ENCODE results near the gene MAN1B1. TPM values are rescaled to one million over a fixed set of nuclear protein-coding genes. Genes with fewer than 3 reads are reported as not detected.

The MAN1B1 gene
- total and polyA plus RNA-seq, 4 experiments from 2014 or later, result 35.4 to 71.0 (median 50.4) TPM

DNA sequence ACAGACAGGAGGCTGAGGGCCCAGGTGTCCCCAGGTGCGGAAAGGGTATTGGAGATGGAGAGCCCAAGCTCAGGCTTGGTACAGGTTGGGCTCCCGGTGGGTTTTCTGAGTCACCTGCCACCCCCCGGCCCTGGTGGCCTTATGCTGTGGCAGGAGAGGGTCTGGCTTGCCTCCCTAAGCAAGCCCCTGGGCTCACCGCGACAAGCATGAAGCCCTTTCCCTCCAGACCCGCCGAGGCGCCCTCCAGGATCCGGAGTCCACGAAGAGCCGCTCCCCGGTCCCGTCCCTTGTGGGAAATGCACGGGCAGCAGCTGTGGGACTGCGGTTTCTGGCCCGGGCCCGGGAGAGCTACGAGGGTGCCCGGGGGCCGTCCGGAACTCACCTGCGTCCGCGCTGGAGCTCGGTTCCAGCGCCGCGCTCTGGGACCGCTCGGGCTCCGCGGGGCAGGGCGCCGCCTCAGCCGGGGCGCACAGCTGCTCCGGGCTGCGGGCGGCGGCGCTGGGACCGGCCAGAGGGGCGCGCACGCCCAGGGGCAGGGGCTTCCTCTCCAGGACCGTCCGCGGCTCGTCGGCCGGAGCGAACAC is 17.2 kb upstream of the MAN1B1 start:
- H3K9me3 ChIP-seq (ENCODE audit: control insufficient read depth in 1 of 2, low read length in 2 of 2), result no peaks in the 10 kb centered on the region
- peaks cover 0 to 4% of the 10 kb centered on the region in 2 donors for H3K27me3 Mint-ChIP-seq
- no peaks in the 10 kb centered on the region for H3K36me3 ChIP-seq (ENCODE audit: insufficient read depth, low read length)
- H3K27me3 ChIP-seq (ENCODE audit: insufficient read depth, low read length), result no peaks in the 10 kb centered on the region
- peak overlapping the region in 1 of 8 donors; percentile 31 for H3K4me3 Mint-ChIP-seq
- intact Hi-C loops (cut with micrococcal nuclease), result loop anchor here (1.0 kb wide), 1 partner anchor 17 kb away; the partner anchor contains the start of gene MAN1B1
- H3K4me1 ChIP-seq (ENCODE audit: insufficient read depth, low read length), result peaks cover 21% of the 10 kb centered on the region
- no peak overlapping the region for H3K27ac ChIP-seq (ENCODE audit: low read depth, low read length)
- no peak overlapping the region for H3K27ac Mint-ChIP-seq
- peak in 1 of 5 donors; percentile 32 for DNase-seq
- no peak overlapping the region for H3K4me3 ChIP-seq (ENCODE audit: low read length in 2 of 2)
- CTCF ChIA-PET (ENCODE audit: partially characterized antibody), result interaction anchor here (1.4 to 3.4 kb wide), 5 partner anchors 12 to 43 kb away, joined by 4 to 15 read pairs (median 6); partner anchors contain the start of gene NPDC1
- no peaks in the 10 kb centered on the region for H3K36me3 Mint-ChIP-seq
- H3K9me3 Mint-ChIP-seq, result no peaks in the 10 kb centered on the region
- peaks cover 4 to 17% (median 11%) of the 10 kb centered on the region in 4 donors for H3K4me1 Mint-ChIP-seq
- POLR2A ChIA-PET (ENCODE audit: partially characterized antibody), result interaction anchor here (0.9 to 5.3 kb wide), 15 partner anchors 11 to 171 kb away, joined by 3 to 66 read pairs (median 4); partner anchors contain the start of genes FUT7, MAN1B1, SSNA1 and TUBB4B

DNA sequence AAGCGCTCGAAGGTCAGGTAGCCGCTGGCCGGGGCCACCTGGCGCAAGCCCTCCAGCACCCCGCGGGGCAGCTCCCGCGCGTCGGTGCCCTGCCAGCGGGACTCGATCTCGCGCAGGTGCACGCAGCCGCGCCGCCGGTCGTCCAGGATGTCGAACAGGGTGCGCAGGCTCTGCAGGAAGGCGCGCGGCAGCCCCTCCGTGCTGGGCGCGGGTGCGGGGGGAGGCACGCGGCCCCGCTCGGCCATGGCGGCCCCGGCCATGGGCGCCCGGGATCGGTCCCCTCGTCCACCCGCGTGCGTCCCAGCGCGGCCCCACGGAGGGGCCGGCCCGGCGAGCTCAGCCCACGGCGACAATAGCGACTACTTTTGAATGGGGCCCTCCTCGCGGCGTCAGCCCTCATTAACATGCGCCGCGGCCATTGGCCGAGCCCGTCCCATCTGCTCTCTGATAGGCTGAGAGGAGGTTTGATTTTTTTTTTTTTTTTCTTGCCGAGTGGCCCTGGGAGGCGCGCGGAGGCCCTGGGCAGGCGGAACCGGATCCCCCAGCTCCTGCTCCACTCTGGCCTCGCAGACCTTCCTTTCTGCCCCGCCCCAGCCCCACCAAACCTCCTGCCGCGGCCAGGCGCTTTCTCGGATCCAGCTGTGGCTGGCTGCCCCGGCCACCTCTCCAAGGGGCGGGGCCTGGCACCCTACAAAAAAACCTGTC is 16.4 kb upstream of the MAN1B1 start, which contains the start of gene SAPCD2:
SAPCD2 (minus strand) TSS at position 357 of the 705 bp plus-strand sequence; CDS start at position 260, 97 bp downstream.
- H3K4me1 ChIP-seq (ENCODE audit: insufficient read depth, low read length), result peaks cover 21% of the 10 kb centered on the region
- Mint-ChIP-seq H3K4me1 (peaks cover 4 to 17% (median 11%) of the 10 kb centered on the region in 4 donors), H3K27ac (peak within 1 kb of the TSS in 5 of 7 donors; percentile 47 to 91 (median 82)), H3K36me3 (no peaks in the 10 kb centered on the region), H3K27me3 (peaks cover 0 to 4% of the 10 kb centered on the region in 2 donors), H3K9me3 (no peaks in the 10 kb centered on the region), H3K4me3 (peak within 1 kb of the TSS; percentile 59 to 86 (median 75))
- H3K36me3 ChIP-seq (ENCODE audit: insufficient read depth, low read length), result no peaks in the 10 kb centered on the region
- no peaks in the 10 kb centered on the region for H3K27me3 ChIP-seq (ENCODE audit: insufficient read depth, low read length)
- intact Hi-C loops (cut with micrococcal nuclease), result loop anchor here (1.0 kb wide), 1 partner anchor 16 kb away; the partner anchor contains the start of gene MAN1B1
- H3K4me3 ChIP-seq (ENCODE audit: low read length in 2 of 2), result peak within 1 kb of the TSS in 1 of 2 donors; percentile 57
- peak; percentile 86 to 91 (median 87) for DNase-seq
- CTCF ChIA-PET (ENCODE audit: partially characterized antibody), result interaction anchor here (0.7 to 3.4 kb wide), 8 partner anchors 12 to 193 kb away, joined by 3 to 15 read pairs (median 4); partner anchors contain the start of genes MAN1B1 and NPDC1
- POLR2A ChIA-PET (ENCODE audit: partially characterized antibody), result interaction anchor here (0.6 to 5.3 kb wide), 20 partner anchors 9 to 270 kb away, joined by 3 to 66 read pairs (median 4); partner anchors contain the start of genes FUT7, MAN1B1, PAXX and SSNA1
- H3K27ac ChIP-seq (ENCODE audit: low read depth, low read length), result no peak within 1 kb of the TSS
- no peaks in the 10 kb centered on the region for H3K9me3 ChIP-seq (ENCODE audit: control insufficient read depth in 1 of 2, low read length in 2 of 2)

DNA sequence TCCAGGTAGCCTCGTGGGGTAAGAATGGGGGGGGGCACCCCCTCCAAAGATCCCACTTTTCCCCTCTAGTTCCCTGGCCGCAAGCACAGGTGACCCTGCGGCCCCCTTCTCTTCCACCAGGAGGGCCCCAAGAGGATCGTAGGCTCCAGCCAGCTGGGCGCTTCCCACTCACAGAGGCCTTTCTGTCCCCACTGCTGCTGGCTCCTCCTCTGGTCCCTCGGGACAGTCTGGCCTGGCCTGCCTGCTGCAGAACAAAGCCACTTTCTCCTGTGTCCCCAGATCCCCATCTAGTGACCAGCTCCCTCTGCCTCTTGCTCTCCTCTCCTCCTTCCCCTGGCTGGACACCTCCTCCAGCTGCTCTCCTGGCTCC is 15.9 kb upstream of the MAN1B1 start:
- Histone ChIP-seq H3K4me1 (ENCODE audit: insufficient read depth, low read length) (peaks cover 21% of the 10 kb centered on the region), H3K36me3 (ENCODE audit: insufficient read depth, low read length) (no peaks in the 10 kb centered on the region), H3K9me3 (ENCODE audit: control insufficient read depth in 1 of 2, low read length in 2 of 2) (no peaks in the 10 kb centered on the region), H3K4me3 (ENCODE audit: low read length in 2 of 2) (peak overlapping the region in 1 of 2 donors; percentile 57), H3K27ac (ENCODE audit: low read depth, low read length) (no peak overlapping the region), H3K27me3 (ENCODE audit: insufficient read depth, low read length) (no peaks in the 10 kb centered on the region)
- Mint-ChIP-seq H3K27me3 (peaks cover 0 to 4% of the 10 kb centered on the region in 2 donors), H3K27ac (peak overlapping the region in 5 of 7 donors; percentile 47 to 91 (median 82)), H3K4me1 (peaks cover 4 to 17% (median 11%) of the 10 kb centered on the region in 4 donors), H3K36me3 (no peaks in the 10 kb centered on the region), H3K9me3 (no peaks in the 10 kb centered on the region), H3K4me3 (peak overlapping the region; percentile 59 to 86 (median 75))
- intact Hi-C loops (cut with micrococcal nuclease), result loop anchor here (1.0 kb wide), 1 partner anchor 15 kb away; the partner anchor contains the start of gene MAN1B1
- CTCF ChIA-PET (ENCODE audit: partially characterized antibody), result interaction anchor here (0.7 to 3.4 kb wide), 7 partner anchors 7 to 194 kb away, joined by 3 to 15 read pairs (median 4); partner anchors contain the start of genes MAN1B1 and NPDC1
- DNase-seq, result no peak
- POLR2A ChIA-PET (ENCODE audit: partially characterized antibody), result interaction anchor here (0.6 to 5.3 kb wide), 16 partner anchors 9 to 271 kb away, joined by 3 to 66 read pairs (median 4); partner anchors contain the start of genes FUT7, MAN1B1, PAXX and SSNA1

DNA sequence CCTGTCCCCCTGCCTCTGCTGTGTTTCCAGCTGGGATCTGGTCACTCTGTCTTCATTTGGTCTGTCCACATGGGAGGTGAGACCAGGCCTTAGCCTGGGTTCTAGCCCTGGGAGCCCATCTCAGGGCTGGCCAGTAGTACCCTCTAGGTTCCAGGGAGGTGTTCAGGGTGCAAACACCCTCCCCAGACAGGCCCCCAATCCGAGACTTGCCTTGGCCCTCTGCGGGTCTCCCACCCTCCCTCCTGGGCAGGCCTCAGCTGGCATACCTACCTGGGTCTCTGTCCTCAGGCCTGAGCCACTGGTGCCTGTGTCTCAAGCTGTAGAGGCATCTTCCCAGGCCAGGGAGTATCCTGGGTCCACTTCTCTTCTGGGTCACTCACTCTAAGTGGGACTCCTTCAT is 15.5 kb upstream of the MAN1B1 start:
- Mint-ChIP-seq H3K9me3 (no peaks in the 10 kb centered on the region), H3K4me1 (peaks cover 4 to 17% (median 11%) of the 10 kb centered on the region in 4 donors), H3K27me3 (peaks cover 0 to 4% of the 10 kb centered on the region in 2 donors), H3K27ac (peak overlapping the region in 6 of 7 donors; percentile 36 to 91 (median 82)), H3K4me3 (peak overlapping the region; percentile 59 to 86 (median 71)), H3K36me3 (no peaks in the 10 kb centered on the region)
- no peak overlapping the region for H3K27ac ChIP-seq (ENCODE audit: low read depth, low read length)
- no peaks in the 10 kb centered on the region for H3K9me3 ChIP-seq (ENCODE audit: control insufficient read depth in 1 of 2, low read length in 2 of 2)
- no peaks in the 10 kb centered on the region for H3K36me3 ChIP-seq (ENCODE audit: insufficient read depth, low read length)
- H3K4me3 ChIP-seq (ENCODE audit: low read length in 2 of 2), result no peak overlapping the region
- intact Hi-C loops (cut with micrococcal nuclease), result no loop called here
- POLR2A ChIA-PET (ENCODE audit: partially characterized antibody), result interaction anchor here (1.0 to 5.3 kb wide), 9 partner anchors 8 to 169 kb away, joined by 3 to 66 read pairs (median 5); partner anchors contain the start of genes MAN1B1, PAXX and TUBB4B
- H3K27me3 ChIP-seq (ENCODE audit: insufficient read depth, low read length), result no peaks in the 10 kb centered on the region
- DNase-seq, result no peak
- peaks cover 21% of the 10 kb centered on the region for H3K4me1 ChIP-seq (ENCODE audit: insufficient read depth, low read length)
- CTCF ChIA-PET (ENCODE audit: partially characterized antibody), result interaction anchor here (1.2 to 3.4 kb wide), 8 partner anchors 8 to 284 kb away, joined by 3 to 15 read pairs (median 4); partner anchors contain the start of genes MAN1B1 and NPDC1

DNA sequence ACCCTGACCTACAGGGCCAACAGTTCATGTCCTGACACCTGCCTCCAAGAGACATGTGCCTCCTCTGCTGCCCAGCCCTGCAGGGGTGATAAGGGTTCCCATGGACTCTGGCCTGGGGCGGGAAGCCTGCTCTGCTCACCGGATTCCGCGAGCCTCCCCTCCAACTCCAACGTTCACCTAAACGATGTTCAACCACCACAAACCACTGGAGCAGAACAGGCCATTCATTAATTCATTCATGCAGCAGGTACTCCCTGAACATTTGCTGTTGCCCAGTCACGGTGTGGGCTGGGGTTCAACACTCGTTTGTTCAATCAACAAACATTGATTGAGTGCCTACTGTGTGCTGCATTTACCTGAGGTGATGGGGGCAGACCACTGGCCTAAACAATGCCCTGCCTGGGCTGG is 12.8 kb upstream of the MAN1B1 start:
- Mint-ChIP-seq H3K27me3 (no peaks in the 10 kb centered on the region), H3K36me3 (no peaks in the 10 kb centered on the region), H3K27ac (peak overlapping the region in 1 of 7 donors; percentile 64), H3K4me3 (peak overlapping the region in 2 of 8 donors; percentile 0 to 25), H3K9me3 (no peaks in the 10 kb centered on the region), H3K4me1 (peaks cover 0 to 13% (median 7%) of the 10 kb centered on the region in 4 donors)
- Histone ChIP-seq H3K4me1 (ENCODE audit: insufficient read depth, low read length) (peaks cover 21% of the 10 kb centered on the region), H3K27me3 (ENCODE audit: insufficient read depth, low read length) (no peaks in the 10 kb centered on the region), H3K9me3 (ENCODE audit: control insufficient read depth in 1 of 2, low read length in 2 of 2) (no peaks in the 10 kb centered on the region), H3K4me3 (ENCODE audit: low read length in 2 of 2) (no peak overlapping the region), H3K27ac (ENCODE audit: low read depth, low read length) (no peak overlapping the region), H3K36me3 (ENCODE audit: insufficient read depth, low read length) (no peaks in the 10 kb centered on the region)
- DNase-seq, result peak in 1 of 5 donors; percentile 23
- ChIA-PET CTCF (ENCODE audit: partially characterized antibody) (interaction anchor here (1.0 kb wide), 1 partner anchor 8 kb away, joined by 3 read pairs; no protein-coding TSS in a partner anchor), POLR2A (ENCODE audit: partially characterized antibody) (no interaction called here)
- intact Hi-C loops (cut with micrococcal nuclease), result no loop called here

DNA sequence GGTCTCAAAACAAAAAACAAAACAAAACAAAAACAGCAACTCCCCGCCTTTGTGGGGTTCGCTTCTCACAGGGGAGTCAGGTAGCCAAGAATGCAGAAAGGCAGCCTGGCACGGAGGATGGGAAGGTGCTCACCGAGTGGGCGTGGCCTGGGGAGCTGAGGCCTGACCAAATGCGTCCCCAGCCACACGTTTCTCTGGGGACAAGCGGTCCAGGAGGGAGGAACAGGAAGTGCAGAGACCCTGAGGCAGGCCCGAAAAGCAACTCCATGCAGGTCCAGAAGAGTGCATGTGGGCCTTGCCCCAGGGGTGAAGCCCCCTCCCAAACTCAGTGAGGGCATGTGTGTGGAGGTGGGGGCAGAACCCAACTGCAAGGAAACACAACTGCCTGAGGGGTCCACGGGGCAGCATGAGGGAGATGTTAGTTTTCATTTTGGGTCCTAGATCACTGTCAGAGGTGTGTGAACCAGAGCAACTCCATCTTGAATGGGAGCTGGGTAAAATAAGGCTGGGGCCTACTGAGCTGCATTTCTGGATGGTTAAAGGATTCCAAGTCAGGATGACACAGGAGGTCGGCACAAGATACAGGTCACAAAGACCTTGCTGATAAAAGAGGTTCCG is 12.0 kb upstream of the MAN1B1 start:
- H3K27me3 ChIP-seq (ENCODE audit: insufficient read depth, low read length), result no peaks in the 10 kb centered on the region
- no peaks in the 10 kb centered on the region for H3K36me3 ChIP-seq (ENCODE audit: insufficient read depth, low read length)
- H3K27ac ChIP-seq (ENCODE audit: low read depth, low read length), result no peak overlapping the region
- Mint-ChIP-seq H3K9me3 (no peaks in the 10 kb centered on the region), H3K4me3 (peak overlapping the region in 1 of 8 donors; percentile 9), H3K27ac (peak overlapping the region in 1 of 7 donors; percentile 57), H3K36me3 (peaks cover 0 to under 1% of the 10 kb centered on the region in 2 donors), H3K4me1 (peaks cover under 1 to 13% (median 7%) of the 10 kb centered on the region in 4 donors), H3K27me3 (no peaks in the 10 kb centered on the region)
- CTCF ChIA-PET (ENCODE audit: partially characterized antibody), result interaction anchor here (1.0 kb wide), 1 partner anchor 9 kb away, joined by 3 read pairs; no protein-coding TSS in a partner anchor
- POLR2A ChIA-PET (ENCODE audit: partially characterized antibody), result interaction anchor here (1.1 kb wide), 1 partner anchor 12 kb away, joined by 3 read pairs; the partner anchor contains the start of gene MAN1B1
- peaks cover 14% of the 10 kb centered on the region for H3K4me1 ChIP-seq (ENCODE audit: insufficient read depth, low read length)
- no peak overlapping the region for H3K4me3 ChIP-seq (ENCODE audit: low read length in 2 of 2)
- H3K9me3 ChIP-seq (ENCODE audit: control insufficient read depth in 1 of 2, low read length in 2 of 2), result no peaks in the 10 kb centered on the region
- peak in 1 of 5 donors; percentile 23 for DNase-seq
- intact Hi-C loops (cut with micrococcal nuclease), result no loop called here
